Measurements from ENCODE around the gene RAB41.

GRCh38 chrX:70240751-70241150 is 41.2 kb upstream of the RAB41 start:
- TF ChIP-seq POLR2A (IDR thresholded peaks at IDR 0.05): no peak
- no peak for TF ChIP-seq CTCF (IDR thresholded peaks at IDR 0.05)
